ENCODE data around the gene COLGALT1.

COLGALT1 gene

DNA sequence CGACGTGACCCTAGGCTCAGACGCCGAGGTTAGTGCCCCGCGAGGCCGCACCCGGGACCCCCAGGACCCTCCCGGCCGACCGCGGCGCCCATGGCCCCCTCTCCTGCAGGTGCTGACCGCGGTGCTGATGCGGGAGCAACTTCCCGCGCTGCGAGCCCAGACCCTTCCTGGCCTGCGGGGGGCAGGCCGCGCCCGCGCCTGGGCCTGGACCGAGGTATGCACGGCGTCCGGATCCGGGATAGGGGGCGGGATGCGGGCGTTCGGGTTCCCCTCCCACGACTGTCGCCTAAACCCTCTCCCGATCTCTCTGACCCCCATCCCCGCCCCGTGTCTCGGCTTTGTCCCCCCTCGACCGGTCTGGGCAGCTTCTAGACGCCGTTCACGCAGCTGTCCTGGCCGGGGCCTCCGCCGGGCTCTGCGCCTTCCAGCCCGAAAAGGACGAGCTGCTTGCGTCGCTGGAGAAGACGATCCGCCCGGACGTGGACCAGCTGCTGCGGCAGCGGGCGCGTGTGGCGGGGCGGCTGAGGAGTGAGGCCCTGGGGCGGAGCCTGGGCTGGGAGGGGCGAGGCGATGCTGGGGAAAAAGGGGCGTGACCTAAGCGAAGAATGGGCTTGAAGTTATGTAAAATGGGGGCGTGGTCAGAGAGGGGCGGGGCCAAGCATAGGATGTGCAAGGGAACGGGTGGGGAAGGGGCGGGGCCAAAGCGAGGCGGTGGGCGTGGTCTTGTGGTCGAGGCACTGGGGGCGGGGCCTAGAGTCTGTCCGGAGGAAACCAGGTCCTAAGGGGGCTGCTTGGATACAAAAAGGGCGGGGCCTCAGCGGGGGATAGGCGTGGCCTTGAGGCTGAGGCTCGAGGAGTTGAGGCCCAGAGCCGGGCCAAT, 16.0 kb upstream of the COLGALT1 start (continued):
- TF ChIP-seq, protein P1, sequence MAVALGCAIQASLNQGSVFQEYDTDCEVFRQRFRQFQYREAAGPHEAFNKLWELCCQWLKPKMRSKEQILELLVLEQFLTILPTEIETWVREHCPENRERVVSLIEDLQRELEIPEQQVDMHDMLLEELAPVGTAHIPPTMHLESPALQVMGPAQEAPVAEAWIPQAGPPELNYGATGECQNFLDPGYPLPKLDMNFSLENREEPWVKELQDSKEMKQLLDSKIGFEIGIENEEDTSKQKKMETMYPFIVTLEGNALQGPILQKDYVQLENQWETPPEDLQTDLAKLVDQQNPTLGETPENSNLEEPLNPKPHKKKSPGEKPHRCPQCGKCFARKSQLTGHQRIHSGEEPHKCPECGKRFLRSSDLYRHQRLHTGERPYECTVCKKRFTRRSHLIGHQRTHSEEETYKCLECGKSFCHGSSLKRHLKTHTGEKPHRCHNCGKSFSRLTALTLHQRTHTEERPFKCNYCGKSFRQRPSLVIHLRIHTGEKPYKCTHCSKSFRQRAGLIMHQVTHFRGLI (tag by site-specific recombination; IDR thresholded peaks at IDR 0.05), result peak; percentile 88
- TF ChIP-seq, protein P2, sequence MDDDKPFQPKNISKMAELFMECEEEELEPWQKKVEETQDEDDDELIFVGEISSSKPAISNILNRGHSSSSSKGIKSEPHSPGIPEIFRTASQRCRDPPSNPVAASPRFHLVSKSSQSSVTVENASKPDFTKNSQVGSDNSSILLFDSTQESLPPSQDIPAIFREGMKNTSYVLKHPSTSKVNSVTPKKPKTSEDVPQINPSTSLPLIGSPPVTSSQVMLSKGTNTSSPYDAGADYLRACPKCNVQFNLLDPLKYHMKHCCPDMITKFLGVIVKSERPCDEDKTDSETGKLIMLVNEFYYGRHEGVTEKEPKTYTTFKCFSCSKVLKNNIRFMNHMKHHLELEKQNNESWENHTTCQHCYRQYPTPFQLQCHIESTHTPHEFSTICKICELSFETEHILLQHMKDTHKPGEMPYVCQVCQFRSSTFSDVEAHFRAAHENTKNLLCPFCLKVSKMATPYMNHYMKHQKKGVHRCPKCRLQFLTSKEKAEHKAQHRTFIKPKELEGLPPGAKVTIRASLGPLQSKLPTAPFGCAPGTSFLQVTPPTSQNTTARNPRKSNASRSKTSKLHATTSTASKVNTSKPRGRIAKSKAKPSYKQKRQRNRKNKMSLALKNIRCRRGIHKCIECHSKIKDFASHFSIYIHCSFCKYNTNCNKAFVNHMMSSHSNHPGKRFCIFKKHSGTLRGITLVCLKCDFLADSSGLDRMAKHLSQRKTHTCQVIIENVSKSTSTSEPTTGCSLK (tag by site-specific recombination; IDR thresholded peaks at IDR 0.05), result no peak
- TF ChIP-seq ZNF324 (tag by site-specific recombination; IDR thresholded peaks at IDR 0.05), result no peak
- TF ChIP-seq ZBTB8A (tag by site-specific recombination; IDR thresholded peaks at IDR 0.05), result peak; percentile 98
- no peak for TF ChIP-seq ZNF175 (tag by site-specific recombination; IDR thresholded peaks at IDR 0.05)
- TF ChIP-seq KLF8 (tag by site-specific recombination; IDR thresholded peaks at IDR 0.05), result peak; percentile 95
- peak; percentile 95 for TF ChIP-seq SP3 (tag by site-specific recombination; IDR thresholded peaks at IDR 0.05)
- 0 out of 2 replicates have a peak, but pooled peaks have one; percentile 62 for TF ChIP-seq ZNF561 (tag by site-specific recombination; IDR thresholded peaks at IDR 0.05; ENCODE audit: borderline replicate concordance)
- TF ChIP-seq EGR2 (tag by site-specific recombination; IDR thresholded peaks at IDR 0.05; ENCODE audit: low read depth), result peak; percentile 49
- no peak for TF ChIP-seq ZNF585B (tag by site-specific recombination; IDR thresholded peaks at IDR 0.05)
- peak; percentile 67 for TF ChIP-seq GLIS1 (tag by site-specific recombination; IDR thresholded peaks at IDR 0.05)
- TF ChIP-seq ZNF664 (tag by site-specific recombination; IDR thresholded peaks at IDR 0.05), result no peak
- TF ChIP-seq, protein P3, sequence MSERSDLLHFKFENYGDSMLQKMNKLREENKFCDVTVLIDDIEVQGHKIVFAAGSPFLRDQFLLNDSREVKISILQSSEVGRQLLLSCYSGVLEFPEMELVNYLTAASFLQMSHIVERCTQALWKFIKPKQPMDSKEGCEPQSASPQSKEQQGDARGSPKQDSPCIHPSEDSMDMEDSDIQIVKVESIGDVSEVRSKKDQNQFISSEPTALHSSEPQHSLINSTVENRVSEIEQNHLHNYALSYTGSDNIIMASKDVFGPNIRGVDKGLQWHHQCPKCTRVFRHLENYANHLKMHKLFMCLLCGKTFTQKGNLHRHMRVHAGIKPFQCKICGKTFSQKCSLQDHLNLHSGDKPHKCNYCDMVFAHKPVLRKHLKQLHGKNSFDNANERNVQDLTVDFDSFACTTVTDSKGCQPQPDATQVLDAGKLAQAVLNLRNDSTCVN (tag by site-specific recombination; optimal IDR thresholded peaks at IDR 0.05), result peak; percentile 75
- TF ChIP-seq, protein P4, sequence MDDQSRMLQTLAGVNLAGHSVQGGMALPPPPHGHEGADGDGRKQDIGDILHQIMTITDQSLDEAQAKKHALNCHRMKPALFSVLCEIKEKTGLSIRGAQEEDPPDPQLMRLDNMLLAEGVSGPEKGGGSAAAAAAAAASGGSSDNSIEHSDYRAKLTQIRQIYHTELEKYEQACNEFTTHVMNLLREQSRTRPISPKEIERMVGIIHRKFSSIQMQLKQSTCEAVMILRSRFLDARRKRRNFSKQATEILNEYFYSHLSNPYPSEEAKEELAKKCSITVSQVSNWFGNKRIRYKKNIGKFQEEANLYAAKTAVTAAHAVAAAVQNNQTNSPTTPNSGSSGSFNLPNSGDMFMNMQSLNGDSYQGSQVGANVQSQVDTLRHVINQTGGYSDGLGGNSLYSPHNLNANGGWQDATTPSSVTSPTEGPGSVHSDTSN (CRISPR knock-in tag; IDR thresholded peaks at IDR 0.05), result peak; percentile 74
- no peak for TF ChIP-seq MZF1 (tag by site-specific recombination; IDR thresholded peaks at IDR 0.05; ENCODE audit: borderline replicate concordance)
- TF ChIP-seq, protein P5, sequence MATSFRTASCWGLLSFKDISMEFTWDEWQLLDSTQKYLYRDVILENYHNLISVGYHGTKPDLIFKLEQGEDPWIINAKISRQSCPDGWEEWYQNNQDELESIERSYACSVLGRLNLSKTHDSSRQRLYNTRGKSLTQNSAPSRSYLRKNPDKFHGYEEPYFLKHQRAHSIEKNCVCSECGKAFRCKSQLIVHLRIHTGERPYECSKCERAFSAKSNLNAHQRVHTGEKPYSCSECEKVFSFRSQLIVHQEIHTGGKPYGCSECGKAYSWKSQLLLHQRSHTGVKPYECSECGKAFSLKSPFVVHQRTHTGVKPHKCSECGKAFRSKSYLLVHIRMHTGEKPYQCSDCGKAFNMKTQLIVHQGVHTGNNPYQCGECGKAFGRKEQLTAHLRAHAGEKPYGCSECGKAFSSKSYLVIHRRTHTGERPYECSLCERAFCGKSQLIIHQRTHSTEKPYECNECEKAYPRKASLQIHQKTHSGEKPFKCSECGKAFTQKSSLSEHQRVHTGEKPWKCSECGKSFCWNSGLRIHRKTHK (tag by site-specific recombination; IDR thresholded peaks at IDR 0.05), result no peak
- TF ChIP-seq, protein P6, sequence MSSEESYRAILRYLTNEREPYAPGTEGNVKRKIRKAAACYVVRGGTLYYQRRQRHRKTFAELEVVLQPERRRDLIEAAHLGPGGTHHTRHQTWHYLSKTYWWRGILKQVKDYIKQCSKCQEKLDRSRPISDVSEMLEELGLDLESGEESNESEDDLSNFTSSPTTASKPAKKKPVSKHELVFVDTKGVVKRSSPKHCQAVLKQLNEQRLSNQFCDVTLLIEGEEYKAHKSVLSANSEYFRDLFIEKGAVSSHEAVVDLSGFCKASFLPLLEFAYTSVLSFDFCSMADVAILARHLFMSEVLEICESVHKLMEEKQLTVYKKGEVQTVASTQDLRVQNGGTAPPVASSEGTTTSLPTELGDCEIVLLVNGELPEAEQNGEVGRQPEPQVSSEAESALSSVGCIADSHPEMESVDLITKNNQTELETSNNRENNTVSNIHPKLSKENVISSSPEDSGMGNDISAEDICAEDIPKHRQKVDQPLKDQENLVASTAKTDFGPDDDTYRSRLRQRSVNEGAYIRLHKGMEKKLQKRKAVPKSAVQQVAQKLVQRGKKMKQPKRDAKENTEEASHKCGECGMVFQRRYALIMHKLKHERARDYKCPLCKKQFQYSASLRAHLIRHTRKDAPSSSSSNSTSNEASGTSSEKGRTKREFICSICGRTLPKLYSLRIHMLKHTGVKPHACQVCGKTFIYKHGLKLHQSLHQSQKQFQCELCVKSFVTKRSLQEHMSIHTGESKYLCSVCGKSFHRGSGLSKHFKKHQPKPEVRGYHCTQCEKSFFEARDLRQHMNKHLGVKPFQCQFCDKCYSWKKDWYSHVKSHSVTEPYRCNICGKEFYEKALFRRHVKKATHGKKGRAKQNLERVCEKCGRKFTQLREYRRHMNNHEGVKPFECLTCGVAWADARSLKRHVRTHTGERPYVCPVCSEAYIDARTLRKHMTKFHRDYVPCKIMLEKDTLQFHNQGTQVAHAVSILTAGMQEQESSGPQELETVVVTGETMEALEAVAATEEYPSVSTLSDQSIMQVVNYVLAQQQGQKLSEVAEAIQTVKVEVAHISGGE (tag by site-specific recombination; conservative IDR thresholded peaks at IDR 0.05; ENCODE audit: low read depth), result no peak; the same call in 1 of the 2 replicates
- TF ChIP-seq ZNF76 (tag by site-specific recombination; IDR thresholded peaks at IDR 0.05; ENCODE audit: borderline replicate concordance, low read depth), result peak; percentile 39; the same call in 1 of the 2 replicates
- TF ChIP-seq, protein P7, sequence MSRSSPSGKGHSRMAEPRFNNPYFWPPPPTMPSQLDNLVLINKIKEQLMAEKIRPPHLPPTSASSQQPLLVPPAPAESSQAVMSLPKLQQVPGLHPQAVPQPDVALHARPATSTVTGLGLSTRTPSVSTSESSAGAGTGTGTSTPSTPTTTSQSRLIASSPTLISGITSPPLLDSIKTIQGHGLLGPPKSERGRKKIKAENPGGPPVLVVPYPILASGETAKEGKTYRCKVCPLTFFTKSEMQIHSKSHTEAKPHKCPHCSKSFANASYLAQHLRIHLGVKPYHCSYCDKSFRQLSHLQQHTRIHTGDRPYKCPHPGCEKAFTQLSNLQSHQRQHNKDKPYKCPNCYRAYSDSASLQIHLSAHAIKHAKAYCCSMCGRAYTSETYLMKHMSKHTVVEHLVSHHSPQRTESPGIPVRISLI (tag by site-specific recombination; IDR thresholded peaks at IDR 0.05), result no peak
- TF ChIP-seq, protein P8, sequence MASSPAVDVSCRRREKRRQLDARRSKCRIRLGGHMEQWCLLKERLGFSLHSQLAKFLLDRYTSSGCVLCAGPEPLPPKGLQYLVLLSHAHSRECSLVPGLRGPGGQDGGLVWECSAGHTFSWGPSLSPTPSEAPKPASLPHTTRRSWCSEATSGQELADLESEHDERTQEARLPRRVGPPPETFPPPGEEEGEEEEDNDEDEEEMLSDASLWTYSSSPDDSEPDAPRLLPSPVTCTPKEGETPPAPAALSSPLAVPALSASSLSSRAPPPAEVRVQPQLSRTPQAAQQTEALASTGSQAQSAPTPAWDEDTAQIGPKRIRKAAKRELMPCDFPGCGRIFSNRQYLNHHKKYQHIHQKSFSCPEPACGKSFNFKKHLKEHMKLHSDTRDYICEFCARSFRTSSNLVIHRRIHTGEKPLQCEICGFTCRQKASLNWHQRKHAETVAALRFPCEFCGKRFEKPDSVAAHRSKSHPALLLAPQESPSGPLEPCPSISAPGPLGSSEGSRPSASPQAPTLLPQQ (tag by site-specific recombination; IDR thresholded peaks at IDR 0.05), result peak; percentile 27
- TF ChIP-seq GFI1B (tag by site-specific recombination; IDR thresholded peaks at IDR 0.05), result no peak
- no peak for TF ChIP-seq ZNF423 (tag by site-specific recombination; IDR thresholded peaks at IDR 0.05)
- peak; percentile 73; the same call in 1 of the 2 replicates for TF ChIP-seq ZEB2 (tag by site-specific recombination; IDR thresholded peaks at IDR 0.05)
